IPS-18c (cell line): Measurements from ENCODE around the gene ZNF35.

Source experiments
- H3K4me3 ChIP-seq: 2 replicates; pipeline ENCODE4 v1.7.0; 2013; ENCODE audit warnings: low read depth, mild to moderate bottlenecking, low read length, moderate library complexity; ENCODE audit not compliant: insufficient read depth
- H3K9me3 ChIP-seq: one replicate; pipeline ENCODE4 v1.6.1; 2013; ENCODE audit warnings: mild to moderate bottlenecking, low read length, moderate library complexity; ENCODE audit not compliant: control insufficient read depth, insufficient read depth

Gene ZNF35

DNA sequence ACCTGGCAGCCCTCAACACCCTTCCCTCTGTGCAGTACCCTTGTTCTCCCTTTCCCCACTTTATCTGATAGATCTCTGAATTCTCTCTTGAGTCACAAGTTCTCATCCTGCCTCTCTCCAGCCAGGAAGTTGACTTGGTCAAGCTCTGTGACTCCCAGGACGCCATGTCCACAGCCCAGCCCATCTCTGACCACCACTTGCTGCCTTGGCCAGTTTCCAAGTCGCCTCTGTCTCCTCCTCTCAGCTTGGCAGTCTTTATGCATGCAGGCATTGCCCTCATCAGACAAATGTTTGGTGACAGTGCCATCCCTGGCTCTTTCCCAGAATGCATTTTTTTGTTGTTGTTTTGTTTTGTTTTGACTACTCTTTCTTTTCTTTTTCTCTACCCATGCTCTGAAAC lies 25.7 kb downstream of the ZNF35 start:
- Histone ChIP-seq H3K4me3 (no peak overlapping the region), H3K9me3 (peaks cover 2% of the 10 kb centered on the region)

DNA sequence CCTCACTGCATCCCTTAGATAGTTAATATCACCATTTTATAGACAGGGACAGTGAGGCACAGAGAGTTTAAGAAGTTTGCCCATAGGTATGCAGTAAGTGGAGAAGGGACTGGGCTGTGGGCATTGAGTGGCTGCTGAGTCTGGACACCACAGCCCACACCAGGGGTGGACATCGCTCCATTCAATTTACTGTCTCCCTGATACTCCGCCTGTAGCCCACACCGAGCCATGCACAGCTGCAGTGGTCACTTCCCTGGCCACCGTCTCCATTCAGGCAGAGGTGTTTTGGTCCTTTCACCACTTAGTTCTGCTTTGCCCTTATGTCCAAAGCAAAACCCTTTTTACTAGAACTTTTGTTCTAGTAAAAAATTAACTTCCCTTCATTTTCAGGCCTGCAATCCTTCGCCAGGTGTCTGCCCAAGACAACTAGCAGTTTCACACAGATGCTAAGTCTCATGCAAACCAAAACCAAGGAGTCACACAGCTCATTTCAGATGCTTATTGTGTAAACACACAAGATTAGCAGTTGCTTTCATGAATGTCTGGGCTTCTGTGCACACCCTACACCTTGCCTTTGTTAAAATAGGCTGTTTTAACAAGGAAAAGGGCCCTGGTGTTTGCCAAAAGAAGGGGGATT lies 30.1 kb downstream of the ZNF35 start:
- H3K9me3 ChIP-seq = peaks cover 3% of the 10 kb centered on the region

DNA sequence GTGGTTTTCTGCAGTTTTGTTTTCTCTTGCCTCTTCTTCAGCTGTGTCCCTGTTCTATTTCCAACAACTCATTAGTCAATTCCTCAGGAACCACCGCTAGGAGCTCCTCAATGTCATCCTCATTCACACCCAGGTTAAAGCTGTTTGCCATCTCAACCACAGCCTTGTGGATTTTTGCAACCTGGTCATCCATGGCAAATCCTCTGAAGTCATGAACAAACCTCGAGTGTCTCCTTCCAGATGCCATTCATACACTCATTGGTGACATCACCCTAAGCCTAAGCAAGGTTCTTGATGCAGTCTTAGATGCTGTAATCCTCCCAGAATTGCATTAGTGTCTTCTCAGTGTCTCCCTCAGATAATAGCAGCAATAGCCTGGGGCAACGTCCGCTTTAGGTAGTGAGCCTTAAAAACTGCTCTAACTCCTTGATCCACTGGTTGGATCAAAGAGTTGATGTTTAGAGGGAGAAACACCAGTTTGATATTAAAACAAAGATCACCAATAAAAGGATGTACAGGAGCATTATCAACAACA lies 32.5 kb downstream of the ZNF35 start:
- Histone ChIP-seq H3K9me3 (peaks cover 5% of the 10 kb centered on the region), H3K4me3 (no peak overlapping the region)

More for the DNA sequence above, 30.1 kb downstream of the ZNF35 start:
- H3K4me3 ChIP-seq = no peak overlapping the region

DNA sequence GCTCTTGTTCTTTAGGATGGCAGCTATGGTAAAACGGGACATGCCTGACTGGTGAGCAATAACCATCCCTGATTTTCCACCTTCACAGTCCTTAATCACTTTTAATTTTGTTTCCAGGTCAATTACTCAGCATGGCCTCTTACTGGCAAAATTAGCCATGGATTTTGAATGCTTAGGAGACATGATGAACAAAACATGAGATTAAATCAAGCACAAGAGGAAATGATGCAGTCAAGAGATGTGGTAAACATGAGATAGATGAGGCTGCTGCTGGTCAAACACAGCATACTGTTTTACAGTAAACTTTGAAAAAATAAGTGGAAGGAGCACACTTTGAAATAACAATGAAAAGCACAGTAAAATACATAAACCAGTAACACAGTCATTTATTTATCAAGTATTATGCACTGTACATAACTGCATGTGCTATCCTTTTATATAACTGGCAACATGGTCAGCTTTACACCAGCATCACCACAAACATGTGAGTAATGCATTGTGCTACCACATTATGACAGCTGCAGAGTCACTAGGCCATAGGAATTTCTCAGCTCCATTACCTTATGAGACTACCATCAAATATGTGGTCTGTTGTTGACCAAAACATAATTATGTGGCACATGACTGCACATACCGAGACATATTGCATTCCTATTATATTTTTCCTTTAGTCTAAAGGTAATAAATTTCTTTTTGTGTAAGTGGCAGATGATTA lies 33.8 kb downstream of the ZNF35 start:
- H3K4me3 ChIP-seq = no peak overlapping the region
- H3K9me3 ChIP-seq = peaks cover 5% of the 10 kb centered on the region

DNA sequence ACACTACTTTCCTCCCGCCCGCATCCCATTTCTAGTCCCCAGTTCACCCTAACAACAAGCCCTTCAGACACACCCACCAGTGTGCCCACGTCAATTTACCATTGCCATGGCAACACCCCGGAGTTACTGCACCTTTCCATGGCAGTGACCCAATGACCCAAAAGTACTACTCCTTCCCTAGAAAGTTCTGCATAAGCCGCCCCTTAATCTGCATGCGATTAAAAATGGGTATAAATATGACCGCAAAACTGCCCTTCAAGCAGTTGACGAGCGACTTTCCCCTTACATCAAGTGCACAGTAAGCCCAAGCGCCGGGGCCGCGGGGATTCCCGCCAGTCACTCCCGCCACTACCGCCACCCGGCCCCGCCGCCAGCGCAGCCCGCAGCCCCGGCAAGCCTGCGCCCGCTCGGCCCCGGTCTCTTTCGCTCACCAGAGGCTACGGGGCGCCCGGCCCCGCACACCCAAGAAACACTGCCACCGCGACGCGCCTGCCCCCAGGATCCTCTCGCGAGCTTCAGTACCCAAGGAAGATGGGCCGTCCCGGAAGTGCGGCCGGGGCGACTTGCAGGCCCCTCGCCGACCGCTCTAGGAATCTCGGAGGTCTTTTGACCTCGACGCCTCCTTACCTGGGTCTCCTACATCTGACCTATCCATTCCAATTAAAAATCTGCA lies 36.7 kb downstream of the ZNF35 start:
- peaks cover 5% of the 10 kb centered on the region for H3K9me3 ChIP-seq
- H3K4me3 ChIP-seq = peak overlapping the region; percentile 91

GRCh38 chr3:44687898-44688297 lies 39.4 kb downstream of the ZNF35 start:
- peaks cover 2% of the 10 kb centered on the region for H3K9me3 ChIP-seq
- H3K4me3 ChIP-seq = no peak overlapping the region
